ENCODE measurements around the gene PMEPA1.
"Not testable (repeated sequence)": the region's sequence is repeated elsewhere in the genome, so short reads cannot be mapped to it uniquely, and the experiment has no call there.

The PMEPA1 gene

GRCh38 chr20:57648878-57649616, 60.8 kb downstream of the PMEPA1 start:
- DNase-seq: no peak

GRCh38 chr20:57647933-57648785, 61.7 kb downstream of the PMEPA1 start:
- DNase-seq: no peak

- no peak for DNase-seq
These were observed 62.5 kb downstream of the PMEPA1 start for GRCh38 chr20:57647006-57647932.

- DNase-seq: no peak
These were observed 70.9 kb downstream of the PMEPA1 start for GRCh38 chr20:57638895-57639236.

DNA sequence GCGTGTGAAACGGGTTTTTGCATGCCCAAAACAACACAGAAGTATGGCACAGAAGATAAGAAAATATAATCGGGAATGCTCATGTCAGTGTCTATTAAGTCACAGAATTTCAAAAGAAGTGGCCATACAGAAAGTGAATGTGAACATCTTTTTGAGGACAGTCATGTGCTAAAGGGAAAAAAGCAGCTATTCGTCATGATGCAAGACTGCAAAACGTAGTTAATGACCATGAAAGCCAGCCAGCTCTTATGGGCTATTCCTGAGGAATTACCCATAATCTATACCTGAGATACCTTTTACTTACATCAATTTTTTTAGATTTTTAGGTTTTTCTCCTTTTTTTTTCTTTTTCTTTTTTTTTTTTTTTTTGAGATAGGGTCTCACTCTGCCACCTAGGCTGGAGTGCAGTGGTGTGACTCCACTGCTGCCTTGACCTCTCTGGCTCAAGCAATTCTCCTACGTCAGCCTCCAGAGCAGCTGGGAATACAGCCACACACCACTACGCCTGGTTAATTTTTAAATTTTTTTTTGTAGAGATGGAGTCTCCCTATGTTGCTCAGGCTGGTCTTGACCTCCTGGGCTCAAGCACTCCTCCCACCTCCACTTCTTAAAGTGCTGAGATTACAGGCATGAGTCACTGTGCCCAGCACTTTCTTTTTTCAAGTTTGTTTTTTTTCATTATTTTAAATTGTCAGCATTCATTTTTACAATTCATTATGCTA, 71.5 kb downstream of the PMEPA1 start:
- DNase-seq: peak; percentile 92

- no peak for DNase-seq
These were observed 75.8 kb downstream of the PMEPA1 start for GRCh38 chr20:57633945-57634491.

DNA sequence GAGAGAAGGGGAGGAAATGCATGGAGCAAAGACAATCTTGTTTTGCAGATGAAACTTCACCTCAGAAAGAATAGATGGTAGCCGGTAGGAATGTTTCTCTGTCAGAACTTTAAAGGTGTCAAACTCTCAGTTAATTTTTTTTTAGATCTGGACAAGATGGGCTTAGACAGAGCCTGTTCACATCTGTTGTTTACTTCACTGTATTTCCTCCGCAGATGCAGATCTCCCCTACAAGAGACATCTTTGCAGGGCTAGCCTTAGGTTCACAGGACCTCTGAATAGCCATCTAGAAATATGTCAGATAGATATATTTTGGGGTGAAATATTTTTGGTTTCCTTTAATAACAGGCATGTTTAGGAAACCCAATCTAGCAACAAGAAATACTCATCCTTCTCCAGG, 77.5 kb downstream of the PMEPA1 start:
- DNase-seq: no peak

DNA sequence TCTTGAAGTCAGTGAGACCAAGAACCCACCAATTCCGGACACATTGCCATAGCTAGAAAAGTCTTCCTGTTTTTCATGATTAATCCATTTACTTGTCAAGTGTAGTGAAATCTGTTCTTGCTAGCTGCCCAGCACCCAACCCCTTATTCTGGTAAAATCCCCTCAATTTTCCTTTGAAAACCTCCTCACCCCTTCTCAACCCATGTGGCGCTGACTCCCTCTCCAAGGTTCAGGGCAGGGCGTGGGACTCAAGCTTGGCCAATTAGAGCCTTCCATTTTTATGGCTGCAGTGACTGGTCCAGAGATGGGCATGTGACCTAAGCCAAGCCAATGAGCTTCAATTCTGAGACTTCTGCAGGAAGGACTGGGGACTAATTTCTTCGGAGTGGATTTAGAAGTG, 79.8 kb downstream of the PMEPA1 start:
- no peak for DNase-seq

- not testable (repeated sequence) for DNase-seq
These were observed 80.3 kb downstream of the PMEPA1 start for GRCh38 chr20:57629491-57629901.

- DNase-seq: not testable (repeated sequence)
These were observed 80.9 kb downstream of the PMEPA1 start for GRCh38 chr20:57628962-57629308.

DNA sequence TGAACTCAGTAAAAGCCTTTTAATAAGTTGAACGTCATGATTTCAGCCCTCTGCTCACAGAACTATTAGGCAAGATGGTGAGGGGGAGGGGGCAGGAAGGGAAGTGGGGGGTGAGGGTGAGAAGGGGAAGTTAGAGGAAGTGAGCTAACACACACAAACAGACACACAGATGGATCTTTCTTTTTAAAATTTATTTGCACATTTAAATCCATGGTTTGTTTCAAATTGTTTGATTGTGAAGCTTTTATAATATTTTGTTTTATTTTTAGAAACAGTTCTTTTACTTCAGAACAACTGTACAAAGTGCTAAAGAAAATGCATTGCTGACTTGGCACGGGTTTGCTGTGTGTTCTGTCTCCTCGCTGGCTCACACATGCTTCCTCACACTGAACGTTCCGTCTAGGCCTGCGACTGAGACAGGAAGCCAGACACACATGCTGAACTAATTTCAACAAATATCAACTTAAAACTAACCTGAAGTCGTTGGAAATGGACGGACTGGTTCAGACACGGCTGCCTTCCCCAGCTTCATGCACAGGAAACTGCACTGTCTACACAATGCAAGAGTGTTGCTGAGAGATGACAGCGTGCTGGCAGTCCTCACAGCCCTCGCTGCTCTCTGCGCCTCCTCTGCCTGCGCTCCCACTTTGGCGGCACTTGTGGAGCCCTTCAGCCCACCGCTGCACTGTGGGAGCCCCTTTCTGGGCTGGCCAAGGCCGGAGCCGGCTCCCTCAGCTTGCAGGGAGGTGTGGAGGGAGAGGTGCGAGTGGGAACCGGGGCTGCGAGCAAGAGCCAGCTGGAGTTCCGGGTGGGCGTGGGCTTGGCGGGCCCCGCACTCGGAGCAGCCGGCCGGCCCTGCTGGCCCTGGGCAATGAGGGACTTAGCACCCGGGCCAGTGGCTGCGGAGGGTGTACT, 81.5 kb downstream of the PMEPA1 start:
- no peak for DNase-seq

DNA sequence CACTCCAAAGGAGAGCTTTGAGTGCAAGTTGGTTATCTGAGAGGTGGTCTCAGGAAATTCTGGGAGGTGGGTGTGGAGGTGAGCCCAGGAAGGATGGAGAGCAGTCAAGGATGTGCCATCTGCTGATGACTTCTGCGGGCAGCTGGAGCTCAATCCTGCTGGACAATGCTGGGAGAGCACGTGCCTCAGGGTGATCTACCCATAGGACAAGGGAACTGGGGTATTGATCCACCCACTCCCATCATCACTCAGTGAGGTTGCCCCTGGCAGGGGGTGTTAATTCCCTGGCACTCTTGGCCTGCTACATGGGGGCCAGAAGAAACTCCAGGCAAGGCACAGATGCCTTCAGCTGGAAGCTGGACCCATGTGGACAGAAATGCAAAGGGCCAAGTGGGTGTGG, 82.5 kb downstream of the PMEPA1 start:
- DNase-seq: no peak

DNA sequence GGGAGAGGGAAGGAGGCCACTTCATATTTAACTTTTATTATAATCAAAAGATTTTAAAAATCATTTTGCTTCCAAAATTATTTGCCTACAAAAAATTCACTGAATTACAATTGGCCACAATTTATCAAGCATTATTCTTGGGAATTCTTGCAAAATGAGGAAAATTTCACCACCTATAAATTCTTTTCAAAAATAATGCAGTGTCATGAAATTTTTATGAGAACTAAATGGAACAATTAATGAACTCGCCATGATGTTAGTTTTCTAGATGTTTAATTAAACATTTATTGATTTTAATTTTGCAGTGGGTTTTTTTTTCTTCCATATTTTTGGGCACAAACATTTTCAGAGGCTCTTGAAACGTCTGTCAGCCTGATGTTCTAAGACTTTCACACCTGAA, 83.8 kb downstream of the PMEPA1 start:
- no peak for DNase-seq

- DNase-seq: no peak
These were observed 84.4 kb downstream of the PMEPA1 start for GRCh38 chr20:57625181-57625958.

DNA sequence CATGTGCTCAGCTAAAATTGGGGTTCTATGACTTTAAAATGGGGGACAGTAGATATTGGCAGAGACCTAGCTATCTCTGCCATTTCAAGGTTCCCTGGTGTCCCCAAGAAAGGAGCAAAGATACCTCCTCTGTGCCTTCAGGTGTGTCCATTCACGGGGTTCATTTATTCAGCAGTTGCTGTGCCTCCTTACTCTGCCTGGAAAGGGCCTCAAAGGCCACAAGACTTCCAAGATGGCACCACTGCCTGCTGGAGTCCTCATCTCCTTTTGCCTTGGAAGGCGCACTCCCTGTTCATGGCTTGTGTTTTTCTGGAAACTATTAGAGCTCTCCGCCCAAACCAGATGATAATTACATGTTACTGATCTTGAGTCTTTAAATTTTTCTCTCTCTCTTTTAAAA, 85.7 kb downstream of the PMEPA1 start:
- DNase-seq: no peak

- DNase-seq: peak; percentile 90
These were observed 87.0 kb downstream of the PMEPA1 start for GRCh38 chr20:57622579-57623381.

DNA sequence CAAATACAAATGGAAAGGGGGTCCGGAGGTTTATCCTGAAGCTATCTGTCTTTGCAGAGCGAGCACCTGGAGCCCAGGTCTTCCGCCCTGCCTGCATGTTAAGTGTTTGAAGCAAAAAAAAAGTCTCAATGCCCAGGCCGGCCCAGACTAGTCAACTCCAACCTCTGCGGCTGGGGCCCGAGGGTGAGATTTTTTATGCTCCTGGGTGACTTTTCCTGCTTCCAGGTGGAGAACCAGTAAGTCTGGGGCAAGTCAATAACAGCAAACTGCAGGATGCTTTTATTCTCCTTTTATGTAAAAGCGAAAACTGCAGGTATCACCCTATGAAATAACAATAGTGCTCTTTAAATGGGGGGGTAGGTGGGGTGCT, 87.6 kb downstream of the PMEPA1 start:
- no peak for DNase-seq

DNA sequence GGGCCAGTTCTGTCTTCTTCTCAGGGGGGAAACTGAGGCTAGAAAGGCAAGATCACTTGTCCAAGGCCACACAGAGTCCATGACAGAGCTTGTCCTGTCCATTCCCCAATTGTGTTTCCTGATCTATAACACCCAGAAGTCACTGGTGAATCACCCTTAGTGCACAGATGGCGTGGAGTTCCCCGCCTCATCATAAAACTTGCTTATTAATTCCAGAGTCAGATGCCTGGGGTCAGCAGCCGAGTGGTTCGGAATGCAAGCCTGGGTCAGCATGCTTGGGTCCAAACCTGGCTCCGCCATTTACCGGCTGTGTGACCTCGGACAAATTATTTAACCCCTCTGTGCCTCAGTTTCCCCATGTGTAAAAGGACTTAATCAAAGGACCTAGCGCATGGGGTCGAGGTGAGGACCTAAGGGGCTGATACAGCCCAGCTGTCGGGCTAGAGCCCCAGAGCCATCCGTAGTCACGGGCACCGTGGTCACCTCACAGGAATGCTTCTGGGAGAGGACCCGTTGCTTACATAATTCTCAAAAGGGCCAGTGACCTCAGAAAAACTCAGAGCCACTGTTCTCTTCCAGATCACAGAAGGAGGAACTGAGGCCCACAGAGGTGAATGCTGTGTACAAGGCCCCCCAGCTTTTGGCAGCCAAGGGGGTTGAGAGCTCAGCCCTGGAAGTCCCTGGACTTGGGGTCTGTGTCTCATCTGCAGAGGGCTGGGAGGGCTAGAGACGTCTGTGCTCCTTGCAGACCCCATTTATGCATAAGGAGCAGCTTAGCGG, 88.2 kb downstream of the PMEPA1 start:
- DNase-seq: no peak

DNA sequence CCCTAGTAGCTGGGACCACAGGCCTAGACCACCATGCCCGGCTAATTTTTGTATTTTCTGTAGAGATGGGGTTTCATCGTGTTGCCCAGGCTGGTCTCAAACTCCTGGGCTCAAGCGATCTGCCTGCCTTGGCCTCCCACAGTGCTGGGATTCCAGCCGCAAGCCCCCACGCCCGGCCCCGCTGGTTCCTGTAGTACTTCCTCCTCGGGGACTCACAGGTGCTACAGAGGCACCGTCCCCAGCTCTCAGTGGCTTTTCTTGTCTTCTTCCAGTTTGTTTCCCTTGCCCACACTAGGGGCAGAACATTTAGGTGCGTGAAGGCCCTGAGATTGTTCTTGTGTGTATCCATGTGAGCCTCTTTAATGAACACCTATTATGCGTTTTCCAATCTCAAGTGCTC, 88.8 kb downstream of the PMEPA1 start:
- no peak for DNase-seq

Data from kidney glomerular epithelial cell (primary cell).